DOHH2 (cell line): ENCODE data around the gene PHLPP1.

Source experiments
- H3F3A ChIP-seq: fragments of 200-600 bp; sonication (generic), shearing (Covaris generic); 2 replicates; pipeline ENCODE4 v1.6.0; 2016; ENCODE audit warnings: antibody characterized with exemption, mild to moderate bottlenecking; ENCODE audit not compliant: control insufficient read depth, insufficient read depth
- H3K27ac ChIP-seq: fragments of 200-600 bp; sonication (generic); 2 replicates; pipeline ENCODE4 v1.5.1; 2014; ENCODE audit warnings: low read depth, mild to moderate bottlenecking, low read length, moderate library complexity
- H3K27me3 ChIP-seq: fragments of 200-600 bp; sonication (generic); 2 replicates; pipeline ENCODE4 v1.6.1; 2014; ENCODE audit warnings: mild to moderate bottlenecking, low read length, mixed read lengths; ENCODE audit not compliant: control insufficient read depth
- H3K36me3 ChIP-seq: fragments of 200-600 bp; sonication (generic); 2 replicates; pipeline ENCODE4 v1.6.1; 2014; ENCODE audit warnings: mild to moderate bottlenecking, low read length, moderate library complexity, mixed read lengths; ENCODE audit not compliant: control insufficient read depth
- H3K4me1 ChIP-seq: fragments of 200-600 bp; sonication (generic); 2 replicates; pipeline ENCODE4 v1.6.1; 2014; ENCODE audit warnings: mild to moderate bottlenecking, low read length, mixed read lengths; ENCODE audit not compliant: control insufficient read depth
- H3K4me2 ChIP-seq: fragments of 200-600 bp; sonication (generic); 2 replicates; pipeline ENCODE4 v1.6.0; 2014; ENCODE audit warnings: mild to moderate bottlenecking, low read length, moderate library complexity
- H3K4me3 ChIP-seq: fragments of 200-600 bp; sonication (generic); 2 replicates; pipeline ENCODE4 v1.5.1; 2014; ENCODE audit warnings: mild to moderate bottlenecking, low read length, mixed read lengths
- H3K79me2 ChIP-seq: fragments of 200-600 bp; sonication (generic); 2 replicates; pipeline ENCODE4 v1.6.1; 2014; ENCODE audit warnings: mild to moderate bottlenecking, low read length, mixed read lengths; ENCODE audit not compliant: control insufficient read depth
- H3K9me2 ChIP-seq: fragments of 200-600 bp; sonication (generic); replicated peaks from 2 replicates; pipeline ENCODE4 v1.6.1; 2014; ENCODE audit warnings: mild to moderate bottlenecking, low read length, mixed read lengths; ENCODE audit not compliant: control insufficient read depth
- H3K9me3 ChIP-seq: fragments of 200-600 bp; sonication (generic); 2 replicates; pipeline ENCODE4 v1.6.1; 2014; ENCODE audit warnings: antibody characterized with exemption, low read length, mixed read lengths; ENCODE audit not compliant: control insufficient read depth, insufficient read depth
- H4K20me1 ChIP-seq: fragments of 200-600 bp; sonication (generic); 2 replicates; pipeline ENCODE4 v1.6.0; 2014; ENCODE audit warnings: low read depth, mild to moderate bottlenecking, antibody characterized with exemption, low read length, moderate library complexity; ENCODE audit not compliant: control insufficient read depth, insufficient read depth
- EZH2phosphoT487 ChIP-seq: fragments of 200-600 bp; sonication (generic); IDR thresholded peaks from 2 replicates; pipeline ENCODE4 v1.6.1; 2017; ENCODE audit warnings: borderline replicate concordance, mild to moderate bottlenecking, antibody characterized with exemption, low read length, moderate library complexity, mixed read lengths
- TF ChIP-seq, protein P1 (sequence below): fragments of 200-600 bp; sonication (generic); IDR thresholded peaks from one replicate; pipeline ENCODE4 v1.5.1; 2014; ENCODE audit warnings: antibody characterized with exemption, mild to moderate bottlenecking, low read depth, low read length; ENCODE audit not compliant: poor library complexity, severe bottlenecking

Gene PHLPP1

DNA sequence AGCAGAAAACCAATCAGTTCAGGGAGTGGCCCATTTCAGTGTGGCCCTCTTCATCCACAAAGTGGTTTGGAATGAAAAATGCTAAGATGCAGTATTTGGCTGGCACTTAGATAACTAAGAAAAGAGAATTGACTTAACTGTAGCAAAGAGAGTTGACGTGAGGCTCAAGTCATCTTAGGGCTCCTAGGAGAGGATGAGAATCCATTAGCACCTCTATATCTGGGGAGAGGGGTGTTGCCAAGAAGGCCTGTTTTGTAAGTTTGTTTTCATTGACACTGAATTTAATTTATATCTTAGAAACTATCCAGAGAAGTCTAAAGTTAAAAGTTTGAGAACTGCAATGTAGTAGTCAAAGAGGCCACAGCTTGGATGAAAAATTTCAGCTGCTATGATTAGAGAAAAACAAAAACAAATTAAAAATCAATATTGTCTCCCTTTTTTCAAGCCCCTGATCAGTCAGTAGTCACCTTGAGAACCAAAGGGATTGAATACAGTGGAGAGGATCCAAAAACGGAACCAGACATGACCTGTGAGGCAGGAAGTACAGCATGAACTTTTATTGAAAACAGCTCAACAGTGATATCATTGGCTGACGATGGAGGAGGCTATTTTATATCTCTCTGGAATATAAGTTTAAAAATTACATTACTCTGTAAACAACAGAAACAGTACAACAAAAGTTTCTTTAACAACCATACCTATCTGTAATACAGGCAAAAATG, 52.7 kb downstream of the PHLPP1 start:
- TF ChIP-seq, protein P1, sequence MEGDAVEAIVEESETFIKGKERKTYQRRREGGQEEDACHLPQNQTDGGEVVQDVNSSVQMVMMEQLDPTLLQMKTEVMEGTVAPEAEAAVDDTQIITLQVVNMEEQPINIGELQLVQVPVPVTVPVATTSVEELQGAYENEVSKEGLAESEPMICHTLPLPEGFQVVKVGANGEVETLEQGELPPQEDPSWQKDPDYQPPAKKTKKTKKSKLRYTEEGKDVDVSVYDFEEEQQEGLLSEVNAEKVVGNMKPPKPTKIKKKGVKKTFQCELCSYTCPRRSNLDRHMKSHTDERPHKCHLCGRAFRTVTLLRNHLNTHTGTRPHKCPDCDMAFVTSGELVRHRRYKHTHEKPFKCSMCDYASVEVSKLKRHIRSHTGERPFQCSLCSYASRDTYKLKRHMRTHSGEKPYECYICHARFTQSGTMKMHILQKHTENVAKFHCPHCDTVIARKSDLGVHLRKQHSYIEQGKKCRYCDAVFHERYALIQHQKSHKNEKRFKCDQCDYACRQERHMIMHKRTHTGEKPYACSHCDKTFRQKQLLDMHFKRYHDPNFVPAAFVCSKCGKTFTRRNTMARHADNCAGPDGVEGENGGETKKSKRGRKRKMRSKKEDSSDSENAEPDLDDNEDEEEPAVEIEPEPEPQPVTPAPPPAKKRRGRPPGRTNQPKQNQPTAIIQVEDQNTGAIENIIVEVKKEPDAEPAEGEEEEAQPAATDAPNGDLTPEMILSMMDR: no peak
- no peak for TF ChIP-seq EZH2phosphoT487
- Histone ChIP-seq H3K4me2 (peak overlapping the region; percentile 26), H3K79me2 (peaks cover 75% of the 10 kb centered on the region), H3K27me3 (no peaks in the 10 kb centered on the region), H3K4me3 (no peak overlapping the region), H4K20me1 (no peaks in the 10 kb centered on the region), H3K9me2 (no peaks in the 10 kb centered on the region), H3K4me1 (peaks cover 23% of the 10 kb centered on the region), H3K36me3 (no peaks in the 10 kb centered on the region), H3K9me3 (no peaks in the 10 kb centered on the region), H3F3A (no peaks in the 10 kb centered on the region; the same call in 1 of the 2 replicates), H3K27ac (no peak overlapping the region)

DNA sequence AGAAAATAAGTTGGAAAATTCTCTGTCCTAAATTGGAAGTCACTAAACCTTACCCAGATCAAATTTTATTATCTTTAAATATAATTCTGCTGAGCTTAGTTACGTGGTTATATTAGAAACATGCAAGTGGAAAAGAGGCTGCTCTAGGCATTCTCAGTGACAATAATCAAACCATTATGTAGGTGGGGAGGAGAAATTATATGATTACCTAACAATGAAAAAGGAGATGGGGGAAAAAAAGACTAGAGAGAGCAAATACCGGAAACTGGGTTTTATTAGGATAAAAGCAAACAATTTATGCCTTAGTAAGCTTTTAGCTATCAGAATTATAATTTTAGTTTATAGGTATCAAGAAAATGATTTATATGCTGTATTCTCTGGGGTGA, 53.2 kb downstream of the PHLPP1 start:
- no peaks in the 10 kb centered on the region for H4K20me1 ChIP-seq
- H3K79me2 ChIP-seq: peaks cover 77% of the 10 kb centered on the region

DNA sequence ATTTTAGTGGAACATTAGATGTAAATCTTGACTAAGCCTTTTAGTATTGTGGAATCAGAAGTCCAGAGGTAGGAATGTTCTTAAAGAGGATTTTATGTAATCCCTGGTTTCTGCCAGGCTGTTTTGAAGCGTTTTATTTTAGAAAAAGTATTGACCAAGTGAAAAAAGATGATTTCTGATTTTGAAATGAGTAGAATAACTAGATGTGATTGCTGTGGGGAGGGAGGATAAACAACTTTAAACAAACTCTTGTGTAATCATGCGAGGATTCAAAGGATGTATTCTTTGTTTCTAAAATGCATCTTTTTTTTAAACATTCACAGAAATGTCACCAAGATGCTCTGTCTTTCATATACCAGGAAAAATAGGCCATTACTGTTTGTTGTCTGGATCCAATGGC, 53.9 kb downstream of the PHLPP1 start:
- Histone ChIP-seq H3K4me1 (peaks cover 29% of the 10 kb centered on the region), H3K9me2 (no peaks in the 10 kb centered on the region), H3K4me2 (no peak overlapping the region), H3K27ac (no peak overlapping the region), H3K36me3 (no peaks in the 10 kb centered on the region), H3K4me3 (no peak overlapping the region), H4K20me1 (no peaks in the 10 kb centered on the region), H3F3A (no peaks in the 10 kb centered on the region; the same call in 1 of the 2 replicates), H3K27me3 (no peaks in the 10 kb centered on the region), H3K9me3 (no peaks in the 10 kb centered on the region), H3K79me2 (peaks cover 79% of the 10 kb centered on the region)
- no peak for TF ChIP-seq EZH2phosphoT487
- TF ChIP-seq, protein P1: no peak

More for the DNA sequence above, 53.2 kb downstream of the PHLPP1 start:
- H3K4me1 ChIP-seq: peaks cover 23% of the 10 kb centered on the region
- H3K36me3 ChIP-seq: no peaks in the 10 kb centered on the region
- H3K27me3 ChIP-seq: no peaks in the 10 kb centered on the region
- H3K9me2 ChIP-seq: no peaks in the 10 kb centered on the region
- no peak overlapping the region for H3K27ac ChIP-seq
- no peaks in the 10 kb centered on the region for H3K9me3 ChIP-seq
- H3K4me2 ChIP-seq: peak overlapping the region; percentile 26
- no peak overlapping the region for H3K4me3 ChIP-seq
- H3F3A ChIP-seq: no peaks in the 10 kb centered on the region; the same call in 1 of the 2 replicates
- no peak for TF ChIP-seq EZH2phosphoT487
- TF ChIP-seq, protein P1: no peak
